HG03342 (cell line): ENCODE data around the gene DDN.

Experiments
- ATAC-seq: cut with Tn5 transposase; IDR thresholded peaks from one replicate; pipeline ENCODE4 v1.9.1; 2021; ENCODE audit warnings: mild to moderate bottlenecking, moderate library complexity; ENCODE audit not compliant: unreplicated experiment

Gene DDN

GRCh38 chr12:48969160-48969771, 29.9 kb downstream of the DDN start:
- no peak for ATAC-seq

- no peak for ATAC-seq
Measured at GRCh38 chr12:48968467-48968866, 30.7 kb downstream of the DDN start.

- ATAC-seq, result no peak
Measured at GRCh38 chr12:48967991-48968390, 31.2 kb downstream of the DDN start.

GRCh38 chr12:48966177-48966895, 32.8 kb downstream of the DDN start:
- no peak for ATAC-seq

GRCh38 chr12:48965298-48965838, 33.8 kb downstream of the DDN start:
- no peak for ATAC-seq

GRCh38 chr12:48961801-48962200, 37.4 kb downstream of the DDN start:
- no peak for ATAC-seq

- no peak for ATAC-seq
Measured at GRCh38 chr12:48961331-48961730, 37.8 kb downstream of the DDN start.

- ATAC-seq, result no peak
Measured at GRCh38 chr12:48960834-48961233, 38.3 kb downstream of the DDN start.

- no peak for ATAC-seq
Measured at GRCh38 chr12:48958049-48958388, 41.2 kb downstream of the DDN start.

GRCh38 chr12:48957141-48958048, 41.8 kb downstream of the DDN start, which contains the start of gene ARF3:
ARF3 (minus strand) TSS chr12:48957487; CDS start chr12:48941095, 16,392 bp downstream.
- ATAC-seq, result peak; percentile 87

- ATAC-seq, result peak; percentile 24
Measured at GRCh38 chr12:48956279-48957140, 42.7 kb downstream of the DDN start.

- ATAC-seq, result no peak
Measured at GRCh38 chr12:48954841-48955501, 44.2 kb downstream of the DDN start.

- no peak for ATAC-seq
Measured at GRCh38 chr12:48954061-48954460, 45.1 kb downstream of the DDN start.

GRCh38 chr12:48952691-48953090, 46.5 kb downstream of the DDN start:
- ATAC-seq, result no peak

GRCh38 chr12:48947727-48948126, 51.4 kb downstream of the DDN start:
- no peak for ATAC-seq

- ATAC-seq, result no peak
Measured at GRCh38 chr12:48946943-48947342, 52.2 kb downstream of the DDN start.

GRCh38 chr12:48946205-48946604, 53.0 kb downstream of the DDN start:
- no peak for ATAC-seq
